ENCODE data around the gene SERPINB4.
"Not testable (repeated sequence)": the region's sequence is repeated elsewhere in the genome, so short reads cannot be mapped to it uniquely, and the experiment has no call there.

The SERPINB4 gene

GRCh38 chr18:63644142-63644541 lies at the start of gene SERPINB4:
Gene SERPINB4 (minus strand): TSS chr18:63644256. CDS start chr18:63643577, 679 bp downstream.
- H2AFZ ChIP-seq (ENCODE audit: low read depth, low read length, severe bottlenecking); H3K27me3 ChIP-seq (ENCODE audit: low read length); H3K9me2 ChIP-seq (replicated peaks; ENCODE audit: insufficient read depth, low read length); H3K9ac ChIP-seq (ENCODE audit: low read length); H3K4me3 ChIP-seq (ENCODE audit: insufficient read depth, low read length, poor library complexity, severe bottlenecking); H3K79me2 ChIP-seq (ENCODE audit: insufficient read depth, low read length); H3K4me2 ChIP-seq (ENCODE audit: low read depth, low read length, poor library complexity, severe bottlenecking); H3K9me3 ChIP-seq (ENCODE audit: insufficient read depth, low read length); H3K27ac ChIP-seq (ENCODE audit: low read depth, low read length); H3K36me3 ChIP-seq (ENCODE audit: low read length); H3F3A ChIP-seq (ENCODE audit: insufficient read depth); H4K20me1 ChIP-seq (ENCODE audit: low read depth, low read length): not testable (repeated sequence)

GRCh38 chr18:63689064-63689463 lies 45.0 kb upstream of the SERPINB4 start:
- Histone ChIP-seq H3K79me2 (ENCODE audit: insufficient read depth, low read length) (no peaks in the 10 kb centered on the region), H3K27ac (ENCODE audit: low read depth, low read length) (no peak overlapping the region), H3K36me3 (ENCODE audit: low read length) (no peaks in the 10 kb centered on the region), H3F3A (ENCODE audit: insufficient read depth) (no peaks in the 10 kb centered on the region), H4K20me1 (ENCODE audit: low read depth, low read length) (no peaks in the 10 kb centered on the region), H3K27me3 (ENCODE audit: low read length) (no peaks in the 10 kb centered on the region), H3K9me2 (replicated peaks; ENCODE audit: insufficient read depth, low read length) (no peaks in the 10 kb centered on the region), H3K9ac (ENCODE audit: low read length) (no peak overlapping the region), H3K9me3 (ENCODE audit: insufficient read depth, low read length) (no peaks in the 10 kb centered on the region), H3K4me2 (ENCODE audit: low read depth, low read length, poor library complexity, severe bottlenecking) (no peak overlapping the region), H3K4me3 (ENCODE audit: insufficient read depth, low read length, poor library complexity, severe bottlenecking) (no peak overlapping the region), H2AFZ (ENCODE audit: low read depth, low read length, severe bottlenecking) (no peak overlapping the region)
- TF ChIP-seq CTCF (IDR thresholded peaks at IDR 0.05; ENCODE audit: insufficient read depth, low read length, poor library complexity, severe bottlenecking), result no peak
- TF ChIP-seq EZH2phosphoT487 (conservative IDR thresholded peaks at IDR 0.05; ENCODE audit: low read length), result no peak

DNA sequence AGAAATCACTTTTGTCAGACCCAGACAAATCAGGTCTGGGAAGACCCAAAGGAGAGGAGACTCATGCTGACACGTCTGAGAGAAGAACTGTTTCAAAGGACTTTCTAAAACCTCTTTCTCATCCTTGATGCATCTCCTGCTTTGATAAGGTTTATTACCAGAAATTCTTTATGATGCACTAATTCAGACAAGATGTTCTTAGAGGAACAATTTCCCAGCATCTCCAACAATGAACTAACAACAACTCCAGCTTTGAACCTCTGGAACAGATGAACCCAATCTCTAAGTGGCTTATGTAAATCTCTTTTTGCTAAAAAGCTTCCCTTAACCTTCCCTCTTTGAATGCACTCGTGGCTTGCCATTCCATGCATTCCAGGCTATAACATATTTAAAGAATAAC lies 42.8 kb upstream of the SERPINB4 start:
- Histone ChIP-seq H3F3A (ENCODE audit: insufficient read depth) (no peaks in the 10 kb centered on the region), H3K4me2 (ENCODE audit: low read depth, low read length, poor library complexity, severe bottlenecking) (no peak overlapping the region), H4K20me1 (ENCODE audit: low read depth, low read length) (no peaks in the 10 kb centered on the region), H3K27me3 (ENCODE audit: low read length) (no peaks in the 10 kb centered on the region), H3K27ac (ENCODE audit: low read depth, low read length) (no peak overlapping the region), H3K4me3 (ENCODE audit: insufficient read depth, low read length, poor library complexity, severe bottlenecking) (no peak overlapping the region), H3K9me3 (ENCODE audit: insufficient read depth, low read length) (no peaks in the 10 kb centered on the region), H3K36me3 (ENCODE audit: low read length) (no peaks in the 10 kb centered on the region), H3K79me2 (ENCODE audit: insufficient read depth, low read length) (no peaks in the 10 kb centered on the region), H3K9me2 (replicated peaks; ENCODE audit: insufficient read depth, low read length) (no peaks in the 10 kb centered on the region), H3K9ac (ENCODE audit: low read length) (no peak overlapping the region), H2AFZ (ENCODE audit: low read depth, low read length, severe bottlenecking) (no peak overlapping the region)
- no peak for TF ChIP-seq CTCF (IDR thresholded peaks at IDR 0.05; ENCODE audit: insufficient read depth, low read length, poor library complexity, severe bottlenecking)
- TF ChIP-seq EZH2phosphoT487 (conservative IDR thresholded peaks at IDR 0.05; ENCODE audit: low read length), result no peak

- Histone ChIP-seq H3K9me3 (ENCODE audit: insufficient read depth, low read length) (no peaks in the 10 kb centered on the region), H3K36me3 (ENCODE audit: low read length) (no peaks in the 10 kb centered on the region), H3K9me2 (replicated peaks; ENCODE audit: insufficient read depth, low read length) (no peaks in the 10 kb centered on the region), H3K27ac (ENCODE audit: low read depth, low read length) (no peak overlapping the region), H3K4me3 (ENCODE audit: insufficient read depth, low read length, poor library complexity, severe bottlenecking) (no peak overlapping the region), H3K79me2 (ENCODE audit: insufficient read depth, low read length) (no peaks in the 10 kb centered on the region), H3K9ac (ENCODE audit: low read length) (no peak overlapping the region), H3F3A (ENCODE audit: insufficient read depth) (no peaks in the 10 kb centered on the region), H3K27me3 (ENCODE audit: low read length) (no peaks in the 10 kb centered on the region), H4K20me1 (ENCODE audit: low read depth, low read length) (no peaks in the 10 kb centered on the region), H3K4me2 (ENCODE audit: low read depth, low read length, poor library complexity, severe bottlenecking) (no peak overlapping the region), H2AFZ (ENCODE audit: low read depth, low read length, severe bottlenecking) (no peak overlapping the region)
- no peak for TF ChIP-seq EZH2phosphoT487 (conservative IDR thresholded peaks at IDR 0.05; ENCODE audit: low read length)
- TF ChIP-seq CTCF (IDR thresholded peaks at IDR 0.05; ENCODE audit: insufficient read depth, low read length, poor library complexity, severe bottlenecking), result no peak
These were observed 40.7 kb upstream of the SERPINB4 start for GRCh38 chr18:63684718-63685117.
